ENCODE data around the gene CHN2. TPM values are rescaled to one million over a fixed set of nuclear protein-coding genes. Genes with fewer than 3 reads are reported as not detected.

CHN2 gene
- total RNA-seq, 4 donors from 2014 or later = 5.6 to 36.7 (median 16.8) TPM

GRCh38 chr7:29291723-29292618, 97.4 kb downstream of the CHN2 start:
- WGBS, 2 donors (ENCODE audit: low coverage in 1 of 2) = 52 to 64% methylated on average over 7 to 9 of the region's 9 CpGs
- Histone ChIP-seq H3K36me3 (no peaks in the 10 kb centered on the region), H3K27me3 (no peaks in the 10 kb centered on the region), H3K4me3 (no peak overlapping the region), H3K4me1 (peaks cover 0 to 13% (median 5%) of the 10 kb centered on the region in 4 donors), H3K9me3 (no peaks in the 10 kb centered on the region), H3K27ac (no peak overlapping the region)
- intact Hi-C loops (cut with DNase I; ENCODE audit: low total_unique reads) (no loop called here), in situ Hi-C loops (cut with MboI; ENCODE audit: low pct_ligation_motif_present in 1 of 4, low pct_unique_long_range_greater_than_20kb in 1 of 4, low sequenced_read_pairs in 3 of 4) (no loop called here)
- DNase-seq = no peak
- TF ChIP-seq EP300 (IDR thresholded peaks at IDR 0.05; ENCODE audit: low read depth) (no peak), CTCF (IDR thresholded peaks at IDR 0.05) (no peak), POLR2A (IDR thresholded peaks at IDR 0.05) (no peak), POLR2AphosphoS5 (IDR thresholded peaks at IDR 0.05) (no peak)

- Histone ChIP-seq H3K4me1 (peaks cover 0 to 13% (median 5%) of the 10 kb centered on the region in 4 donors), H3K27me3 (no peaks in the 10 kb centered on the region), H3K27ac (no peak overlapping the region), H3K4me3 (no peak overlapping the region), H3K9me3 (no peaks in the 10 kb centered on the region), H3K36me3 (no peaks in the 10 kb centered on the region)
- 88 to 98% methylated on average over 7 to 12 of the region's 12 CpGs for WGBS, 2 donors (ENCODE audit: low coverage in 1 of 2)
- TF ChIP-seq POLR2AphosphoS5 (IDR thresholded peaks at IDR 0.05) = no peak
- TF ChIP-seq EP300 (IDR thresholded peaks at IDR 0.05; ENCODE audit: low read depth) = no peak
- TF ChIP-seq POLR2A (IDR thresholded peaks at IDR 0.05) = no peak
- no peak for TF ChIP-seq CTCF (IDR thresholded peaks at IDR 0.05)
- no peak for DNase-seq
- in situ Hi-C loops (cut with MboI; ENCODE audit: low pct_ligation_motif_present in 1 of 4, low pct_unique_long_range_greater_than_20kb in 1 of 4, low sequenced_read_pairs in 3 of 4) = no loop called here
- intact Hi-C loops (cut with DNase I; ENCODE audit: low total_unique reads) = no loop called here
Observed at GRCh38 chr7:29292886-29293658, 98.5 kb downstream of the CHN2 start.

- no peak for TF ChIP-seq POLR2AphosphoS5 (IDR thresholded peaks at IDR 0.05)
- TF ChIP-seq POLR2A (IDR thresholded peaks at IDR 0.05) = no peak
- TF ChIP-seq CTCF (IDR thresholded peaks at IDR 0.05) = no peak
- TF ChIP-seq EP300 (IDR thresholded peaks at IDR 0.05; ENCODE audit: low read depth) = no peak
- H3K27me3 ChIP-seq = no peaks in the 10 kb centered on the region
- in situ Hi-C loops (cut with MboI; ENCODE audit: low pct_ligation_motif_present in 1 of 4, low pct_unique_long_range_greater_than_20kb in 1 of 4, low sequenced_read_pairs in 3 of 4) = no loop called here
Observed at GRCh38 chr7:29296421-29296820, 101.8 kb downstream of the CHN2 start.

GRCh38 chr7:29297194-29297890, 102.8 kb downstream of the CHN2 start:
- H3K27me3 ChIP-seq = no peaks in the 10 kb centered on the region
- DNase-seq = no peak
- intact Hi-C loops (cut with DNase I; ENCODE audit: low total_unique reads) (no loop called here), in situ Hi-C loops (cut with MboI; ENCODE audit: low pct_ligation_motif_present in 1 of 4, low pct_unique_long_range_greater_than_20kb in 1 of 4, low sequenced_read_pairs in 3 of 4) (no loop called here)
- 79 to 88% methylated on average over 8 to 16 of the region's 16 CpGs for WGBS, 2 donors (ENCODE audit: low coverage in 1 of 2)
- H3K4me3 ChIP-seq = no peak overlapping the region
- no peaks in the 10 kb centered on the region for H3K36me3 ChIP-seq
- TF ChIP-seq EP300 (IDR thresholded peaks at IDR 0.05; ENCODE audit: low read depth) (no peak), CTCF (IDR thresholded peaks at IDR 0.05) (no peak), POLR2A (IDR thresholded peaks at IDR 0.05) (no peak), POLR2AphosphoS5 (IDR thresholded peaks at IDR 0.05) (no peak)
- no peak overlapping the region for H3K27ac ChIP-seq
- no peaks in the 10 kb centered on the region for H3K9me3 ChIP-seq
- peaks cover 0 to under 1% (median 0%) of the 10 kb centered on the region in 4 donors for H3K4me1 ChIP-seq

More at GRCh38 chr7:29296421-29296820, 101.8 kb downstream of the CHN2 start:
- intact Hi-C loops (cut with DNase I; ENCODE audit: low total_unique reads) = no loop called here
- H3K36me3 ChIP-seq = no peaks in the 10 kb centered on the region
- H3K9me3 ChIP-seq = no peaks in the 10 kb centered on the region
- no peak overlapping the region for H3K4me3 ChIP-seq
- no peak for DNase-seq
- H3K27ac ChIP-seq = no peak overlapping the region
- H3K4me1 ChIP-seq = peaks cover 0 to 9% (median 4%) of the 10 kb centered on the region in 4 donors

Data from transverse colon (tissue), 4 donors.